ENCODE results near the gene BSND.

DNA sequence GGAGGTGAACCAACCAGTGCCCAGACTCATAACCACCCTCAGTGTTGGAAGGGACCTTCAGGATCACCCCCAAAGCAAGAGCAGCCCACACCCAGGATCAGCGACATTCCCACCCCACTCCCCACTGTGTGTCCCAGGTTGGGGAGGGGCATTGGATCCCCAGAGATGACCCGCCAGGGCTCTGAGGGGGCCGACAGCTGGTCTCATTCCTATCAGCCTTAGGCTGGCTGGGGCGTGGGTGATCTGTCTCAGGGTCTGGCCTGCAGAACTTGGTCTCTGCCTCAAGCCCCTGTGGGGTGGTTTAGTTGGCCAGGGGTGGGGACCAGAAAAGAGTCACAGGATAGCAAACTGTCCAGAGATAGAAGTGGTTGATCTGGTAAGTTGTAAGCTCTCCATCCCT lies 7.8 kb upstream of the BSND start:
- TF ChIP-seq, protein P1, sequence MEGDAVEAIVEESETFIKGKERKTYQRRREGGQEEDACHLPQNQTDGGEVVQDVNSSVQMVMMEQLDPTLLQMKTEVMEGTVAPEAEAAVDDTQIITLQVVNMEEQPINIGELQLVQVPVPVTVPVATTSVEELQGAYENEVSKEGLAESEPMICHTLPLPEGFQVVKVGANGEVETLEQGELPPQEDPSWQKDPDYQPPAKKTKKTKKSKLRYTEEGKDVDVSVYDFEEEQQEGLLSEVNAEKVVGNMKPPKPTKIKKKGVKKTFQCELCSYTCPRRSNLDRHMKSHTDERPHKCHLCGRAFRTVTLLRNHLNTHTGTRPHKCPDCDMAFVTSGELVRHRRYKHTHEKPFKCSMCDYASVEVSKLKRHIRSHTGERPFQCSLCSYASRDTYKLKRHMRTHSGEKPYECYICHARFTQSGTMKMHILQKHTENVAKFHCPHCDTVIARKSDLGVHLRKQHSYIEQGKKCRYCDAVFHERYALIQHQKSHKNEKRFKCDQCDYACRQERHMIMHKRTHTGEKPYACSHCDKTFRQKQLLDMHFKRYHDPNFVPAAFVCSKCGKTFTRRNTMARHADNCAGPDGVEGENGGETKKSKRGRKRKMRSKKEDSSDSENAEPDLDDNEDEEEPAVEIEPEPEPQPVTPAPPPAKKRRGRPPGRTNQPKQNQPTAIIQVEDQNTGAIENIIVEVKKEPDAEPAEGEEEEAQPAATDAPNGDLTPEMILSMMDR (IDR thresholded peaks at IDR 0.05): no peak
- no peak for TF ChIP-seq POLR2A (IDR thresholded peaks at IDR 0.05)
